ENCODE results near the gene KRT77.

DNA sequence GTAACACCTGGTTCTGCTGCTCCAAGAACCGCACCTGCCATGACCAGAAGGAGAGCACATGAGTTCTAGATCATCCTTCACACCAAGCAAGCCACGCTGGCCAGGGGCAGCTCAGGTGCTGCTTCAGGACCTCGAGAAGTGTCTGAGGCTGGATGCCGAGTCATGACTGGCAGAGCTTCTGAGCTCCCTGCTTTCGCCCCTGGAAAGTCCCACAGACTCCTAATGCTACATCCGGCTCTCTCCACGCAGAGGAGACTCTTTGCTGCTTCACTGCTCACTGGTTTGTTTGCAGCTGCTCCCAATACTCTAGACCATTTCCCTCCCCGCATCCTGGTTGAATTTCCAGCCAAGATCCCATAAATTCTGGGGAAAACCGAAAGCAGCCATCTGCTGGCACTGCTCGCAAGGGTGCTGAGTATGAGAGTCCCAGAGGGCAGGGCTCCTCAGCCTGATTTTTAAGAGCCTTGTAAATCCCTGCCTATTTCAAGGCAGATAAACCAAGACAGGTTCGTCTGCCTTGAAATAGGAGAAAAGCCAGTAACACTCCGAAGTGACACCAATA lies 52.7 kb downstream of the KRT77 start:
- no peak for TF ChIP-seq CTCF (IDR thresholded peaks at IDR 0.05)
- TF ChIP-seq POLR2A (IDR thresholded peaks at IDR 0.05): no peak
